B cell (primary cell): Measurements from ENCODE around the gene CBLIF. TPM values are rescaled to one million over a fixed set of nuclear protein-coding genes. Genes with fewer than 3 reads are reported as not detected.

Source experiments
- ATAC-seq: fragments of 200-7000 bp; cut with Tn5 transposase; one replicate; pipeline ENCODE4 v1.10.0; 2021; ENCODE audit warnings: low read depth, mild to moderate bottlenecking, moderate number of reproducible peaks, moderate library complexity
- CTCF ChIA-PET: fragments of 350-600 bp; sonication (Branson Sonifier 250); formaldehyde crosslinking; loops from one replicate; lab custom pipeline; 2021; ENCODE audit warnings: antibody characterized with exemption, inconsistent platforms; lab: Charles Lee
- POLR2A ChIA-PET: fragments of 350-600 bp; sonication (Branson Sonifier 250); formaldehyde crosslinking; loops from one replicate; lab custom pipeline; 2021; ENCODE audit warnings: antibody characterized with exemption; lab: Charles Lee
- DNase-seq: peaks from one replicate; pipeline ENCODE4 v3.0.0; 2013
- H2AFZ ChIP-seq: 2 replicates; pipeline ENCODE4 v1.6.1; 2012; ENCODE audit warnings: mild to moderate bottlenecking, low read depth, low read length; ENCODE audit not compliant: insufficient read depth, poor library complexity, severe bottlenecking
- H3K27ac ChIP-seq, 2 donors: 1 replicate in 1 of 2; 2 replicates in 1 of 2; pipeline ENCODE4 v1.5.1; 2012 to 2013; ENCODE audit warnings: low read length in 2 of 2, mild to moderate bottlenecking in 2 of 2, moderate library complexity in 1 of 2
- H3K27me3 ChIP-seq, 4 experiments: fragments of 200-600 bp in 1 of 4; sonication (generic) in 1 of 4; replicated peaks in 1 of 4; 1 replicate in 2 of 4; 2 replicates in 2 of 4; pipeline versions ENCODE4 v1.6.1 to v1.7.0; 2013 to 2016; ENCODE audit warnings: low read length in 3 of 4, mild to moderate bottlenecking in 2 of 4, mixed read lengths in 1 of 4, moderate library complexity in 1 of 4; ENCODE audit not compliant: insufficient read depth in 4 of 4, control insufficient read depth in 3 of 4; ENCODE audit errors: control extremely low read depth in 1 of 4
- H3K36me3 ChIP-seq, 2 experiments: replicated peaks in 1 of 2; 1 replicate in 1 of 2; 2 replicates in 1 of 2; pipeline versions ENCODE4 v1.6.1 to v1.7.1; 2013; ENCODE audit warnings: low read length in 1 of 2; ENCODE audit not compliant: insufficient read depth in 2 of 2, control insufficient read depth in 1 of 2; ENCODE audit errors: control extremely low read depth in 1 of 2, extremely low read depth in 1 of 2
- H3K4me1 ChIP-seq, 2 donors: fragments of 200-600 bp in 1 of 2; sonication (generic) in 1 of 2; 1 replicate in 1 of 2; 2 replicates in 1 of 2; pipeline versions ENCODE4 v1.5.1 to v1.6.1; 2013 to 2017; ENCODE audit warnings: low read length in 2 of 2; ENCODE audit not compliant: control insufficient read depth in 2 of 2, insufficient read depth in 2 of 2
- H3K4me2 ChIP-seq: replicated peaks from 2 replicates; pipeline ENCODE3; 2012; ENCODE audit warnings: mild to moderate bottlenecking, low read depth, low read length; ENCODE audit not compliant: poor library complexity, severe bottlenecking
- H3K4me3 ChIP-seq, 5 experiments: fragments of 200-600 bp in 1 of 5; sonication (generic) in 1 of 5; 1 replicate in 3 of 5; 2 replicates in 2 of 5; pipeline versions ENCODE4 v1.5.1 to v1.7.0; 2011 to 2016; ENCODE audit warnings: low read length in 4 of 5, mild to moderate bottlenecking in 4 of 5, low read depth in 2 of 5, control low read depth in 1 of 5, moderate library complexity in 1 of 5; ENCODE audit not compliant: insufficient read depth in 1 of 5; ENCODE audit errors: control extremely low read depth in 1 of 5, extremely low read depth in 1 of 5
- H3K79me2 ChIP-seq: fragments of 200-600 bp; sonication (generic); one replicate; pipeline ENCODE4 v1.6.0; 2016; ENCODE audit warnings: low read length; ENCODE audit not compliant: control insufficient read depth, insufficient read depth
- H3K9ac ChIP-seq: fragments of 200-600 bp; sonication (generic); 2 replicates; pipeline ENCODE4 v1.6.1; 2017; ENCODE audit warnings: mild to moderate bottlenecking, low read length, moderate library complexity
- H3K9me3 ChIP-seq, 3 donors: one replicate each; pipeline versions ENCODE4 v1.6.1 to v1.7.1; 2013; ENCODE audit warnings: low read length in 2 of 3; ENCODE audit not compliant: control insufficient read depth in 2 of 3, insufficient read depth in 1 of 3; ENCODE audit errors: control extremely low read depth in 1 of 3
- H4K20me1 ChIP-seq: 2 replicates; pipeline ENCODE4 v1.6.0; 2012; ENCODE audit warnings: mild to moderate bottlenecking, low read length; ENCODE audit not compliant: insufficient read depth, control insufficient read depth, poor library complexity, severe bottlenecking
- H3K27ac Mint-ChIP-seq: one replicate; pipeline ENCODE4 v1.8.0; 2021; ENCODE audit warnings: mixed read lengths
- H3K27me3 Mint-ChIP-seq: one replicate; pipeline ENCODE4 v1.8.0; 2021; ENCODE audit warnings: mixed read lengths
- H3K4me1 Mint-ChIP-seq: one replicate; pipeline ENCODE4 v1.8.0; 2021; ENCODE audit warnings: mixed read lengths
- H3K4me3 Mint-ChIP-seq: one replicate; pipeline ENCODE4 v1.8.0; 2021; ENCODE audit warnings: mixed read lengths
- H3K9me3 Mint-ChIP-seq: one replicate; pipeline ENCODE4 v1.8.0; 2022; ENCODE audit warnings: mixed read lengths; ENCODE audit not compliant: insufficient read depth
- EZH2 ChIP-seq: IDR thresholded peaks from 2 replicates; pipeline ENCODE4 v1.6.1; 2012; ENCODE audit warnings: borderline replicate concordance, low read depth, mild to moderate bottlenecking, moderate library complexity, low read length; ENCODE audit not compliant: insufficient read depth, poor library complexity, severe bottlenecking
- WGBS: methylation state at CpG from one replicate; pipeline ENCODE4 v1.1.5; 2013; ENCODE audit warnings: missing lambda C conversion rate; ENCODE audit not compliant: insufficient coverage; 5-methylcytosine and 5-hydroxymethylcytosine counted together
- intact Hi-C: fragments of 100-400 bp; cut with micrococcal nuclease; formaldehyde crosslinking; loops from one replicate; pipeline ENCODE4 v1.10.0; 2022
- polyA plus RNA-seq: library from polyadenylated mRNA; depleted of rRNA; stranded (reverse); fragments of >200 nt; gene quantifications from 2 replicates; pipeline ENCODE4 v1.2.3, GENCODE V29; 2012
- total RNA-seq, 2 donors: library from RNA; stranded (reverse); fragments of 120-200 nt in 1 of 2; gene quantifications; 1 replicate in 1 of 2; 2 replicates in 1 of 2; pipeline versions ENCODE4 v1.2.3 to v1.2.4, GENCODE V29; 2013 to 2022
- TF ChIP-seq, protein P1 (sequence below): fragments of 200-600 bp; IDR thresholded peaks from one replicate; pipeline ENCODE4 v1.8.0; 2022; ENCODE audit warnings: antibody characterized with exemption, mild to moderate bottlenecking

The CBLIF gene
- total and polyA plus RNA-seq, 2 donors (not counting 1 experiment from before 2014, with no cell fraction given): not detected

DNA sequence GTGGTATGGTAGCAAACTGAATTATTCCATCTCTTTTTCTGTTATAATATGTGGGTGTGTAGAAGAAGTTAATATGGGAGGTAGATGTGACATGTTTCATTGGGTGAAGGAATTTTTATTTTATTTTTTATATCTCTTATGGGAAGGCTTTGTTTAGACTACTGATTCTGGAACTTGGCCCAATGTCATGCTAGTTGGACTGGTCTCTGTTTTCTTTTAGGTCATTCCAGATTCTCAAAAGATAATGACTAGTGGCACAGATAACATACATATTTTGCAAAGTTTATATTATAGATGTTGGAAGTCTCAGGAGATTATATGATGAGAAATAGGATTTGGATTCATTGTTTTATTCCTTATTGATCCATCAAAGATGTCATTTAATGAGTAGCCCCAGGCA is 32.0 kb upstream of the CBLIF start:
- Histone ChIP-seq H3K27ac (no peak overlapping the region), H3K27me3 (no peaks in the 10 kb centered on the region), H2AFZ (no peak overlapping the region), H3K9me3 (no peaks in the 10 kb centered on the region), H3K4me3 (no peak overlapping the region), H3K9ac (no peak overlapping the region), H3K4me1 (no peaks in the 10 kb centered on the region), H3K36me3 (no peaks in the 10 kb centered on the region), H3K4me2 (no peak overlapping the region), H3K79me2 (no peaks in the 10 kb centered on the region), H4K20me1 (no peaks in the 10 kb centered on the region)
- no peaks in the 10 kb centered on the region for H3K9me3 Mint-ChIP-seq
- POLR2A ChIA-PET: no interaction called here
- H3K4me1 Mint-ChIP-seq: no peaks in the 10 kb centered on the region
- peaks cover 21% of the 10 kb centered on the region for H3K27me3 Mint-ChIP-seq
- DNase-seq (no peak), ATAC-seq (no peak)
- TF ChIP-seq, protein P1, sequence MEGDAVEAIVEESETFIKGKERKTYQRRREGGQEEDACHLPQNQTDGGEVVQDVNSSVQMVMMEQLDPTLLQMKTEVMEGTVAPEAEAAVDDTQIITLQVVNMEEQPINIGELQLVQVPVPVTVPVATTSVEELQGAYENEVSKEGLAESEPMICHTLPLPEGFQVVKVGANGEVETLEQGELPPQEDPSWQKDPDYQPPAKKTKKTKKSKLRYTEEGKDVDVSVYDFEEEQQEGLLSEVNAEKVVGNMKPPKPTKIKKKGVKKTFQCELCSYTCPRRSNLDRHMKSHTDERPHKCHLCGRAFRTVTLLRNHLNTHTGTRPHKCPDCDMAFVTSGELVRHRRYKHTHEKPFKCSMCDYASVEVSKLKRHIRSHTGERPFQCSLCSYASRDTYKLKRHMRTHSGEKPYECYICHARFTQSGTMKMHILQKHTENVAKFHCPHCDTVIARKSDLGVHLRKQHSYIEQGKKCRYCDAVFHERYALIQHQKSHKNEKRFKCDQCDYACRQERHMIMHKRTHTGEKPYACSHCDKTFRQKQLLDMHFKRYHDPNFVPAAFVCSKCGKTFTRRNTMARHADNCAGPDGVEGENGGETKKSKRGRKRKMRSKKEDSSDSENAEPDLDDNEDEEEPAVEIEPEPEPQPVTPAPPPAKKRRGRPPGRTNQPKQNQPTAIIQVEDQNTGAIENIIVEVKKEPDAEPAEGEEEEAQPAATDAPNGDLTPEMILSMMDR: no peak
- no peak for TF ChIP-seq EZH2
- no peak overlapping the region for H3K27ac Mint-ChIP-seq
- intact Hi-C loops: no loop called here
- H3K4me3 Mint-ChIP-seq: no peak overlapping the region
- CTCF ChIA-PET: no interaction called here

DNA sequence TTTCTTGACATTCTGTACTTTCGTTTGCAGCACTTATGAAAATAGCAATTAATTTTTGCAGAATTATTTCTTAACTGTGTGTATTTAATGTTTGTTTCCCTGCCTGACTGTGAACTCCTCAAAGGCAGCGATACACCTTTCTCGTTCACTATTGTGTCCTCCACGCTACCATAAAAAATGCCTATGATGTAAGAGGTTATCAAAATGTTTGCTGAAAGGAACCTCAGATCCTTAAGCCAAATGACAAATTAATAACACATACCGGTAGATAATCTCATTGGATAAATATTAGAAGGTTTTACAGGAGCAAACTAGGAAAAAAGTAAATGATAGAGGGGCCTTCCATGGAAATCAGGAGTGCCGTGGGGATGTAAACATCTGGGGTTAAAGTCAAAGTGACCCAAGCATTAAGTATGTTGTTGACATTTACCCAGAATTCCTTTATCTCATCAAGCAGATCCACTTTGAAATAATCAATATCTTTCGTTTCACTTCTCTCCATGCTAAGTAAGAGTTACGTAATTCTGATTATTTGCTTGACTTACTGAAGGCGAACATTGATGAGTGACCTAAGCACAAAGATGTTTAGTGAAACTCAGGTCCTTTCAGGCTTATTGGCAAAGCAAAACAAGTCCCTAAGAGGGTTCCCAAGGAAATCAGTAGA is 30.7 kb upstream of the CBLIF start:
- H3K27ac ChIP-seq: no peak overlapping the region
- H3K4me1 ChIP-seq: no peaks in the 10 kb centered on the region
- no peaks in the 10 kb centered on the region for H3K27me3 ChIP-seq
- Mint-ChIP-seq H3K27ac (no peak overlapping the region), H3K9me3 (peaks cover 2% of the 10 kb centered on the region), H3K4me3 (no peak overlapping the region), H3K27me3 (peaks cover 21% of the 10 kb centered on the region), H3K4me1 (no peaks in the 10 kb centered on the region)
- no peak for TF ChIP-seq EZH2
- TF ChIP-seq, protein P1: no peak
- no peaks in the 10 kb centered on the region for H3K36me3 ChIP-seq
- intact Hi-C loops: no loop called here
- H3K9me3 ChIP-seq: no peaks in the 10 kb centered on the region
- H3K4me2 ChIP-seq: no peak overlapping the region
- no peak for DNase-seq
- 100% methylated on average over 3 of the region's 9 CpGs for WGBS
- no peaks in the 10 kb centered on the region for H3K79me2 ChIP-seq
- H4K20me1 ChIP-seq: no peaks in the 10 kb centered on the region
- H3K4me3 ChIP-seq: no peak overlapping the region
- ChIA-PET POLR2A (no interaction called here), CTCF (no interaction called here)
- H3K9ac ChIP-seq: no peak overlapping the region
- ATAC-seq: no peak
- no peak overlapping the region for H2AFZ ChIP-seq
